SK-N-SH treated with all-trans-retinoic acid at 6 μM for 48 hours (cell line): ENCODE measurements around the gene SPOCK2.

Experiments
- ATAC-seq: fragments of 200-7000 bp; cut with Tn5 transposase; 3 replicates; pipeline ENCODE4 v1.9.1; 2020; ENCODE audit warnings: mild to moderate bottlenecking, moderate library complexity
- ARNTL ChIP-seq: fragments of 450-650 bp; formaldehyde crosslinking; IDR thresholded peaks from 2 replicates; pipeline ENCODE4 v1.5.0; 2020; ENCODE audit warnings: low read depth, mild to moderate bottlenecking, moderate library complexity, borderline replicate concordance
- BACH2 ChIP-seq: fragments of 250-450 bp; sonication (Bioruptor Pico); IDR thresholded peaks from 2 replicates; pipeline ENCODE4 v1.9.0; 2021; ENCODE audit warnings: mild to moderate bottlenecking, borderline replicate concordance
- CSDC2 ChIP-seq: fragments of 250-450 bp; sonication (Bioruptor Pico); IDR thresholded peaks from 2 replicates; pipeline ENCODE4 v1.5.0; 2020; ENCODE audit warnings: mild to moderate bottlenecking, moderate library complexity
- CSRNP3 ChIP-seq: fragments of 250-450 bp; sonication (Bioruptor Pico); IDR thresholded peaks from 2 replicates; pipeline ENCODE4 v1.5.1; 2021; ENCODE audit warnings: mild to moderate bottlenecking, moderate library complexity
- ESRRG ChIP-seq: fragments of 250-450 bp; sonication (Bioruptor Pico); IDR thresholded peaks from 2 replicates; pipeline ENCODE4 v1.6.1; 2021; ENCODE audit warnings: mild to moderate bottlenecking
- GLIS3 ChIP-seq: fragments of 250-450 bp; sonication (Bioruptor Pico); IDR thresholded peaks from 2 replicates; pipeline ENCODE4 v1.5.0; 2020; ENCODE audit warnings: mild to moderate bottlenecking, moderate library complexity
- ISL1 ChIP-seq: fragments of 250-450 bp; sonication (Bioruptor Pico); IDR thresholded peaks from 2 replicates; pipeline ENCODE4 v2.1.2; 2022; ENCODE audit warnings: mild to moderate bottlenecking, moderate library complexity
- PPARA ChIP-seq: fragments of 250-450 bp; sonication (Bioruptor Pico); IDR thresholded peaks from 2 replicates; pipeline ENCODE4 v1.5.0; 2020; ENCODE audit warnings: mild to moderate bottlenecking, borderline replicate concordance
- SNAI2 ChIP-seq: fragments of 250-450 bp; sonication (Bioruptor Pico); IDR thresholded peaks from 2 replicates; pipeline ENCODE4 v1.5.0; 2020; ENCODE audit warnings: mild to moderate bottlenecking, moderate library complexity
- TCF4 ChIP-seq: fragments of 250-450 bp; sonication (Bioruptor Pico); IDR thresholded peaks from 2 replicates; pipeline ENCODE4 v1.8.0; 2021; ENCODE audit warnings: mild to moderate bottlenecking, moderate library complexity, borderline replicate concordance
- ZFP30 ChIP-seq: fragments of 450-650 bp; formaldehyde crosslinking; IDR thresholded peaks from 2 replicates; pipeline ENCODE4 v1.5.0; 2022; ENCODE audit warnings: mild to moderate bottlenecking, moderate library complexity
- ZNF565 ChIP-seq: fragments of 450-650 bp; formaldehyde crosslinking; conservative IDR thresholded peaks from 2 replicates; pipeline ENCODE4 v1.5.0; 2020; ENCODE audit warnings: low read depth, mild to moderate bottlenecking, moderate library complexity
- TF ChIP-seq, protein P1 (sequence below): fragments of 250-450 bp; sonication (Bioruptor Pico); IDR thresholded peaks from 2 replicates; pipeline ENCODE4 v1.5.1; 2020; ENCODE audit warnings: low read depth, mild to moderate bottlenecking, moderate library complexity
- TF ChIP-seq, protein P2 (sequence below): fragments of 250-450 bp; sonication (Bioruptor Pico); IDR thresholded peaks from 2 replicates; pipeline ENCODE4 v1.5.0; 2020; ENCODE audit warnings: mild to moderate bottlenecking, moderate library complexity
- TF ChIP-seq, protein P3 (sequence below): fragments of 250-450 bp; sonication (Bioruptor Pico); IDR thresholded peaks from 2 replicates; pipeline ENCODE4 v1.8.0; 2021; ENCODE audit warnings: low read depth, mild to moderate bottlenecking, moderate library complexity, borderline replicate concordance

Gene SPOCK2

GRCh38 chr10:72086466-72087391 lies 1.6 kb downstream of the SPOCK2 start:
- no peak for ATAC-seq
- TF ChIP-seq PPARA (CRISPR knock-in tag) (no peak), GLIS3 (CRISPR knock-in tag) (no peak), TCF4 (CRISPR knock-in tag) (no peak), ESRRG (CRISPR knock-in tag) (no peak), ARNTL (no peak), CSRNP3 (CRISPR knock-in tag) (no peak), CSDC2 (CRISPR knock-in tag) (no peak)
- TF ChIP-seq, protein P1, sequence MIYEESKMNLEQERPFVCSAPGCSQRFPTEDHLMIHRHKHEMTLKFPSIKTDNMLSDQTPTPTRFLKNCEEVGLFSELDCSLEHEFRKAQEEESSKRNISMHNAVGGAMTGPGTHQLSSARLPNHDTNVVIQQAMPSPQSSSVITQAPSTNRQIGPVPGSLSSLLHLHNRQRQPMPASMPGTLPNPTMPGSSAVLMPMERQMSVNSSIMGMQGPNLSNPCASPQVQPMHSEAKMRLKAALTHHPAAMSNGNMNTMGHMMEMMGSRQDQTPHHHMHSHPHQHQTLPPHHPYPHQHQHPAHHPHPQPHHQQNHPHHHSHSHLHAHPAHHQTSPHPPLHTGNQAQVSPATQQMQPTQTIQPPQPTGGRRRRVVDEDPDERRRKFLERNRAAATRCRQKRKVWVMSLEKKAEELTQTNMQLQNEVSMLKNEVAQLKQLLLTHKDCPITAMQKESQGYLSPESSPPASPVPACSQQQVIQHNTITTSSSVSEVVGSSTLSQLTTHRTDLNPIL (CRISPR knock-in tag), result no peak
- TF ChIP-seq, all 23 proteins: peak for 0

GRCh38 chr10:72085864-72086465 lies 2.4 kb downstream of the SPOCK2 start:
- no peak for ATAC-seq
- TF ChIP-seq ISL1 (CRISPR knock-in tag), result no peak
- no peak for TF ChIP-seq ZNF565 (CRISPR knock-in tag)
- TF ChIP-seq BACH2 (CRISPR knock-in tag), result no peak
- no peak for TF ChIP-seq PPARA (CRISPR knock-in tag)
- TF ChIP-seq, protein P2, sequence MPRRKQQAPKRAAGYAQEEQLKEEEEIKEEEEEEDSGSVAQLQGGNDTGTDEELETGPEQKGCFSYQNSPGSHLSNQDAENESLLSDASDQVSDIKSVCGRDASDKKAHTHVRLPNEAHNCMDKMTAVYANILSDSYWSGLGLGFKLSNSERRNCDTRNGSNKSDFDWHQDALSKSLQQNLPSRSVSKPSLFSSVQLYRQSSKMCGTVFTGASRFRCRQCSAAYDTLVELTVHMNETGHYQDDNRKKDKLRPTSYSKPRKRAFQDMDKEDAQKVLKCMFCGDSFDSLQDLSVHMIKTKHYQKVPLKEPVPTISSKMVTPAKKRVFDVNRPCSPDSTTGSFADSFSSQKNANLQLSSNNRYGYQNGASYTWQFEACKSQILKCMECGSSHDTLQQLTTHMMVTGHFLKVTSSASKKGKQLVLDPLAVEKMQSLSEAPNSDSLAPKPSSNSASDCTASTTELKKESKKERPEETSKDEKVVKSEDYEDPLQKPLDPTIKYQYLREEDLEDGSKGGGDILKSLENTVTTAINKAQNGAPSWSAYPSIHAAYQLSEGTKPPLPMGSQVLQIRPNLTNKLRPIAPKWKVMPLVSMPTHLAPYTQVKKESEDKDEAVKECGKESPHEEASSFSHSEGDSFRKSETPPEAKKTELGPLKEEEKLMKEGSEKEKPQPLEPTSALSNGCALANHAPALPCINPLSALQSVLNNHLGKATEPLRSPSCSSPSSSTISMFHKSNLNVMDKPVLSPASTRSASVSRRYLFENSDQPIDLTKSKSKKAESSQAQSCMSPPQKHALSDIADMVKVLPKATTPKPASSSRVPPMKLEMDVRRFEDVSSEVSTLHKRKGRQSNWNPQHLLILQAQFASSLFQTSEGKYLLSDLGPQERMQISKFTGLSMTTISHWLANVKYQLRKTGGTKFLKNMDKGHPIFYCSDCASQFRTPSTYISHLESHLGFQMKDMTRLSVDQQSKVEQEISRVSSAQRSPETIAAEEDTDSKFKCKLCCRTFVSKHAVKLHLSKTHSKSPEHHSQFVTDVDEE, result no peak
- TF ChIP-seq, protein P3, sequence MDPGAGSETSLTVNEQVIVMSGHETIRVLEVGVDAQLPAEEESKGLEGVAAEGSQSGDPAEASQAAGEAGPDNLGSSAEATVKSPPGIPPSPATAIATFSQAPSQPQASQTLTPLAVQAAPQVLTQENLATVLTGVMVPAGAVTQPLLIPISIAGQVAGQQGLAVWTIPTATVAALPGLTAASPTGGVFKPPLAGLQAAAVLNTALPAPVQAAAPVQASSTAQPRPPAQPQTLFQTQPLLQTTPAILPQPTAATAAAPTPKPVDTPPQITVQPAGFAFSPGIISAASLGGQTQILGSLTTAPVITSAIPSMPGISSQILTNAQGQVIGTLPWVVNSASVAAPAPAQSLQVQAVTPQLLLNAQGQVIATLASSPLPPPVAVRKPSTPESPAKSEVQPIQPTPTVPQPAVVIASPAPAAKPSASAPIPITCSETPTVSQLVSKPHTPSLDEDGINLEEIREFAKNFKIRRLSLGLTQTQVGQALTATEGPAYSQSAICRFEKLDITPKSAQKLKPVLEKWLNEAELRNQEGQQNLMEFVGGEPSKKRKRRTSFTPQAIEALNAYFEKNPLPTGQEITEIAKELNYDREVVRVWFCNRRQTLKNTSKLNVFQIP, result no peak
- TF ChIP-seq SNAI2, result no peak

GRCh38 chr10:72085166-72085565 lies 3.2 kb downstream of the SPOCK2 start:
- TF ChIP-seq TCF4 (CRISPR knock-in tag), result no peak
- TF ChIP-seq ZFP30, result no peak
- TF ChIP-seq BACH2 (CRISPR knock-in tag), result no peak
- TF ChIP-seq PPARA (CRISPR knock-in tag), result no peak
- ATAC-seq, result no peak

- TF ChIP-seq, protein P3, result no peak
- ATAC-seq, result no peak
Measured at GRCh38 chr10:72083790-72084459, 4.4 kb downstream of the SPOCK2 start.
